SK-N-SH (cell line): ENCODE results near the gene TSPAN10. TPM values are rescaled to one million over a fixed set of nuclear protein-coding genes. Genes with fewer than 3 reads are reported as not detected.

ENCODE experiments used
- CTCF ChIA-PET: fragments of 300-600, 350-600 bp; formaldehyde crosslinking; extraction: SDS; loops from one replicate; lab custom pipeline; 2021; lab: Yijun Ruan, JAX
- POLR2A ChIA-PET: fragments of 350-600 bp; sonication (Branson Sonifier 250); formaldehyde crosslinking; extraction: SDS; loops from one replicate; lab custom pipeline; 2020; ENCODE audit warnings: antibody characterized with exemption, inconsistent platforms; lab: Yijun Ruan, JAX
- DNase-seq: peaks from one replicate; pipeline ENCODE4 v3.0.0; 2012
- H2AFZ ChIP-seq: fragments of 200-600 bp; sonication (generic); 2 replicates; pipeline ENCODE4 v1.8.1; 2016; ENCODE audit warnings: antibody characterized with exemption, mild to moderate bottlenecking, low read depth
- H3F3A ChIP-seq: fragments of 200-600 bp; sonication (generic); replicated peaks from 2 replicates; pipeline ENCODE3; 2016; ENCODE audit warnings: antibody characterized with exemption, mild to moderate bottlenecking; ENCODE audit not compliant: insufficient read depth
- H3K27ac ChIP-seq, 2 experiments: fragments of 200-500 bp in 1 of 2; fragments of 200-600 bp in 1 of 2; sonication (Bioruptor generic) in 1 of 2; sonication (generic), shearing (Covaris generic) in 1 of 2; 2 replicates each; pipeline versions ENCODE4 v1.5.1 to v1.6.1; 2014 to 2016; ENCODE audit warnings: low read depth in 2 of 2, inconsistent platforms in 1 of 2, low read length in 1 of 2, mild to moderate bottlenecking in 1 of 2, mixed read lengths in 1 of 2
- H3K27me3 ChIP-seq: fragments of 200-600 bp; sonication (generic), shearing (Covaris generic); 2 replicates; pipeline ENCODE4 v1.6.1; 2016; ENCODE audit warnings: mixed run types; ENCODE audit not compliant: insufficient read depth
- H3K36me3 ChIP-seq, 2 experiments: fragments of 200-500 bp in 1 of 2; fragments of 200-600 bp in 1 of 2; sonication (Bioruptor generic) in 1 of 2; sonication (generic) in 1 of 2; replicated peaks in 1 of 2; 2 replicates each; pipeline versions ENCODE3 to v1.5.1; 2014 to 2016; ENCODE audit warnings: low read length in 1 of 2, mild to moderate bottlenecking in 1 of 2; ENCODE audit not compliant: insufficient read depth in 2 of 2, control insufficient read depth in 1 of 2
- H3K4me1 ChIP-seq, 2 experiments: fragments of 200-500 bp in 1 of 2; fragments of 200-600 bp in 1 of 2; sonication (Bioruptor generic) in 1 of 2; sonication (generic), shearing (Covaris generic) in 1 of 2; 2 replicates each; pipeline versions ENCODE4 v1.5.1 to v1.6.1; 2014 to 2016; ENCODE audit warnings: low read depth in 1 of 2, low read length in 1 of 2, mixed run types in 1 of 2; ENCODE audit not compliant: insufficient read depth in 2 of 2, control insufficient read depth in 1 of 2
- H3K4me2 ChIP-seq: fragments of 200-600 bp; sonication (generic), shearing (Covaris generic); 2 replicates; pipeline ENCODE4 v1.6.1; 2017; ENCODE audit warnings: mixed run types
- H3K4me3 ChIP-seq, 2 experiments: fragments of 200-500 bp in 1 of 2; fragments of 200-600 bp in 1 of 2; sonication (Bioruptor generic) in 1 of 2; sonication (generic), shearing (Covaris generic) in 1 of 2; 2 replicates each; pipeline versions ENCODE4 v1.5.1 to v1.8.1; 2014 to 2016; ENCODE audit warnings: low read depth in 2 of 2, inconsistent platforms in 1 of 2, low read length in 1 of 2, mild to moderate bottlenecking in 1 of 2, mixed read lengths in 1 of 2, moderate library complexity in 1 of 2
- H3K79me2 ChIP-seq: fragments of 200-600 bp; sonication (generic); 2 replicates; pipeline ENCODE4 v1.8.1; 2017; ENCODE audit warnings: mild to moderate bottlenecking; ENCODE audit not compliant: insufficient read depth
- H3K9ac ChIP-seq: fragments of 200-600 bp; sonication (generic); 2 replicates; pipeline ENCODE4 v1.6.1; 2017; ENCODE audit warnings: mixed run types
- H3K9me2 ChIP-seq: fragments of 200-600 bp; sonication (generic); 2 replicates; pipeline ENCODE4 v1.6.1; 2017; ENCODE audit warnings: mixed run types
- H3K9me3 ChIP-seq: fragments of 200-600 bp; sonication (generic); 2 replicates; pipeline ENCODE4 v1.6.1; 2017; ENCODE audit warnings: mixed run types, mild to moderate bottlenecking, moderate library complexity
- H4K20me1 ChIP-seq: fragments of 200-600 bp; sonication (generic); 2 replicates; pipeline ENCODE4 v1.6.1; 2017; ENCODE audit warnings: mild to moderate bottlenecking, mixed run types; ENCODE audit not compliant: insufficient read depth
- CHD2 ChIP-seq: fragments of 150-350 bp; IDR thresholded peaks from 2 replicates; pipeline ENCODE4 v1.6.1; 2018; ENCODE audit warnings: low read length; ENCODE audit not compliant: partially characterized antibody
- CTCF ChIP-seq: fragments of 200-600 bp; sonication (generic); IDR thresholded peaks from 2 replicates; pipeline ENCODE4 v1.6.1; 2017; ENCODE audit warnings: antibody characterized with exemption, mild to moderate bottlenecking, moderate library complexity
- ELF1 ChIP-seq: IDR thresholded peaks from 2 replicates; pipeline ENCODE4 v1.4.0; 2012
- FOSL2 ChIP-seq: IDR thresholded peaks from 2 replicates; pipeline ENCODE4 v1.4.0; 2012; ENCODE audit warnings: low read depth, mild to moderate bottlenecking, moderate library complexity, borderline replicate concordance
- FOXM1 ChIP-seq: IDR thresholded peaks from 2 replicates; pipeline ENCODE4 v1.4.0; 2012; ENCODE audit warnings: low read depth, mild to moderate bottlenecking
- GATA2 ChIP-seq: sonication (generic); formaldehyde crosslinking; IDR thresholded peaks from 2 replicates; pipeline ENCODE4 v1.5.0; 2020; ENCODE audit warnings: mild to moderate bottlenecking, missing genetic modification reagents
- IRF3 ChIP-seq: fragments of 150-350 bp; IDR thresholded peaks from 2 replicates; pipeline ENCODE4 v1.6.1; 2016; ENCODE audit warnings: mild to moderate bottlenecking, low read depth, low read length
- JUND ChIP-seq: IDR thresholded peaks from 2 replicates; pipeline ENCODE4 v1.4.0; 2012
- MXI1 ChIP-seq: IDR thresholded peaks from 2 replicates; pipeline ENCODE4 v1.6.1; 2012; ENCODE audit warnings: mild to moderate bottlenecking, low read depth, low read length, improper control_type of control experiment
- NFIC ChIP-seq: IDR thresholded peaks from 2 replicates; pipeline ENCODE4 v1.4.0; 2012; ENCODE audit warnings: borderline replicate concordance
- NRF1 ChIP-seq: IDR thresholded peaks from 2 replicates; pipeline ENCODE4 v1.6.1; 2012; ENCODE audit warnings: low read depth, mild to moderate bottlenecking, low read length
- POLR2AphosphoS5 ChIP-seq: IDR thresholded peaks from 2 replicates; pipeline ENCODE4 v1.6.1; 2012; ENCODE audit warnings: low read depth, low read length
- RAD21 ChIP-seq: IDR thresholded peaks from 2 replicates; pipeline ENCODE4 v1.6.1; 2012; ENCODE audit warnings: mild to moderate bottlenecking, low read length
- RXRA ChIP-seq: IDR thresholded peaks from 2 replicates; pipeline ENCODE4 v1.4.0; 2012; ENCODE audit warnings: low read depth, mild to moderate bottlenecking, borderline replicate concordance
- TAF1 ChIP-seq: IDR thresholded peaks from 2 replicates; pipeline ENCODE4 v1.6.1; 2012; ENCODE audit warnings: low read depth, mild to moderate bottlenecking, low read length, moderate library complexity, borderline replicate concordance
- TCF12 ChIP-seq: IDR thresholded peaks from 2 replicates; pipeline ENCODE4 v1.4.0; 2012
- TEAD4 ChIP-seq: IDR thresholded peaks from 2 replicates; pipeline ENCODE4 v1.4.0; 2012; ENCODE audit warnings: mild to moderate bottlenecking, borderline replicate concordance; ENCODE audit not compliant: insufficient read depth
- WGBS: methylation state at CpG from one replicate; pipeline ENCODE4 v1.1.6; 2017; ENCODE audit warnings: low lambda C conversion rate; 5-methylcytosine and 5-hydroxymethylcytosine counted together
- polyA plus RNA-seq, 3 experiments: library from polyadenylated mRNA; depleted of rRNA; stranded (reverse); fragments of >200 nt; gene quantifications; 2 replicates each; pipeline ENCODE4 v1.2.3, GENCODE V29; 2012
- TF ChIP-seq, protein P1 (sequence below): IDR thresholded peaks from 2 replicates; pipeline ENCODE4 v1.4.0; 2012; ENCODE audit warnings: low read depth
- TF ChIP-seq, protein P2 (sequence below): IDR thresholded peaks from 2 replicates; pipeline ENCODE4 v1.6.1; 2012; ENCODE audit warnings: mild to moderate bottlenecking, low read depth, low read length, moderate library complexity
- TF ChIP-seq, protein P3 (sequence below): IDR thresholded peaks from 2 replicates; pipeline ENCODE4 v1.4.0; 2012; ENCODE audit warnings: low read depth, borderline replicate concordance

TSPAN10 gene
- polyA plus RNA-seq, 1 of the 3 experiments (the other 2 are of a cell fraction): 6.0 TPM

- TF ChIP-seq FOSL2: no peak
- TF ChIP-seq RXRA: no peak
- TF ChIP-seq, protein P1, sequence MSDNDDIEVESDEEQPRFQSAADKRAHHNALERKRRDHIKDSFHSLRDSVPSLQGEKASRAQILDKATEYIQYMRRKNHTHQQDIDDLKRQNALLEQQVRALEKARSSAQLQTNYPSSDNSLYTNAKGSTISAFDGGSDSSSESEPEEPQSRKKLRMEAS: no peak
- TF ChIP-seq ELF1: no peak
- TF ChIP-seq, protein P2, sequence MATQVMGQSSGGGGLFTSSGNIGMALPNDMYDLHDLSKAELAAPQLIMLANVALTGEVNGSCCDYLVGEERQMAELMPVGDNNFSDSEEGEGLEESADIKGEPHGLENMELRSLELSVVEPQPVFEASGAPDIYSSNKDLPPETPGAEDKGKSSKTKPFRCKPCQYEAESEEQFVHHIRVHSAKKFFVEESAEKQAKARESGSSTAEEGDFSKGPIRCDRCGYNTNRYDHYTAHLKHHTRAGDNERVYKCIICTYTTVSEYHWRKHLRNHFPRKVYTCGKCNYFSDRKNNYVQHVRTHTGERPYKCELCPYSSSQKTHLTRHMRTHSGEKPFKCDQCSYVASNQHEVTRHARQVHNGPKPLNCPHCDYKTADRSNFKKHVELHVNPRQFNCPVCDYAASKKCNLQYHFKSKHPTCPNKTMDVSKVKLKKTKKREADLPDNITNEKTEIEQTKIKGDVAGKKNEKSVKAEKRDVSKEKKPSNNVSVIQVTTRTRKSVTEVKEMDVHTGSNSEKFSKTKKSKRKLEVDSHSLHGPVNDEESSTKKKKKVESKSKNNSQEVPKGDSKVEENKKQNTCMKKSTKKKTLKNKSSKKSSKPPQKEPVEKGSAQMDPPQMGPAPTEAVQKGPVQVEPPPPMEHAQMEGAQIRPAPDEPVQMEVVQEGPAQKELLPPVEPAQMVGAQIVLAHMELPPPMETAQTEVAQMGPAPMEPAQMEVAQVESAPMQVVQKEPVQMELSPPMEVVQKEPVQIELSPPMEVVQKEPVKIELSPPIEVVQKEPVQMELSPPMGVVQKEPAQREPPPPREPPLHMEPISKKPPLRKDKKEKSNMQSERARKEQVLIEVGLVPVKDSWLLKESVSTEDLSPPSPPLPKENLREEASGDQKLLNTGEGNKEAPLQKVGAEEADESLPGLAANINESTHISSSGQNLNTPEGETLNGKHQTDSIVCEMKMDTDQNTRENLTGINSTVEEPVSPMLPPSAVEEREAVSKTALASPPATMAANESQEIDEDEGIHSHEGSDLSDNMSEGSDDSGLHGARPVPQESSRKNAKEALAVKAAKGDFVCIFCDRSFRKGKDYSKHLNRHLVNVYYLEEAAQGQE: no peak
- TF ChIP-seq TEAD4: no peak
- TF ChIP-seq CHD2: no peak
- peaks cover 11% of the 10 kb centered on the region; the same call in 1 of the 2 replicates for H3K79me2 ChIP-seq
- H3K9me3 ChIP-seq: no peaks in the 10 kb centered on the region
- no peak overlapping the region for H3K27ac ChIP-seq
- no peaks in the 10 kb centered on the region for H3K9me2 ChIP-seq
- H3K27me3 ChIP-seq: no peaks in the 10 kb centered on the region
- ChIA-PET CTCF (interaction anchor here (1.2 kb wide), 1 partner anchor 15 kb away, joined by 4 read pairs; no protein-coding TSS in a partner anchor), POLR2A (no interaction called here)
- peaks cover 10% of the 10 kb centered on the region for H3F3A ChIP-seq
- 89% methylated on average over 9 of the region's 9 CpGs for WGBS
- no peak overlapping the region for H3K4me2 ChIP-seq
- H3K9ac ChIP-seq: no peak overlapping the region
- H3K36me3 ChIP-seq: peaks cover 5 to 8% of the 10 kb centered on the region in 2 experiments
- no peak overlapping the region for H3K4me3 ChIP-seq
- H2AFZ ChIP-seq: no peak overlapping the region
- H3K4me1 ChIP-seq: peaks cover 5 to 7% of the 10 kb centered on the region in 2 experiments; a peak in 3 of 4 replicates
- no peaks in the 10 kb centered on the region for H4K20me1 ChIP-seq
- DNase-seq: no peak
Observed at GRCh38 chr17:81660441-81660840, 23.4 kb downstream of the TSPAN10 start.

DNA sequence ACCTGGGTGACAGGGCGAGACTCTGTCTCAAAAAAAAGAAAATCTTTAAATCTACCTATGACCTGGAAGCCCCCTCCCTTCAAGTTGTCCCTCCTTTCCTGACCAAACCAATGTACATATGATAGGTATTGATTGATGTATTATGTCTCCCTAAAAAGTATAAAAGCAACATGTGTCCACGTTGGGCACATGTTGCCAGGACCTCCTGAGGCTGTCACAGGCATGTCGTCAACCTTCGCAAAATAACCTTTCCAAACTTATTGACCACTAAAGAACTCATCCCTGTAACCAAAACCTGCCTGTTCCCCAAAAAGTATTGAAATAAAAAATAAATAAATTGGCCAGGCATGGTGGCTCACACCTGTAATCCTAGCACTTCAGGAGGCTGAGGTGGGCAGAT, 25.0 kb downstream of the TSPAN10 start:
- Histone ChIP-seq H3K79me2 (peaks cover 27% of the 10 kb centered on the region; the same call in 1 of the 2 replicates), H3K9ac (no peak overlapping the region), H3K27ac (no peak overlapping the region), H3F3A (peaks cover 10% of the 10 kb centered on the region), H2AFZ (no peak overlapping the region), H3K4me2 (no peak overlapping the region), H3K4me1 (peaks cover 7 to 11% of the 10 kb centered on the region in 2 experiments; a peak in 3 of 4 replicates), H3K27me3 (no peaks in the 10 kb centered on the region), H3K9me2 (no peaks in the 10 kb centered on the region), H3K36me3 (peaks cover 5 to 8% of the 10 kb centered on the region in 2 experiments), H4K20me1 (no peaks in the 10 kb centered on the region), H3K9me3 (no peaks in the 10 kb centered on the region), H3K4me3 (no peak overlapping the region)
- TF ChIP-seq FOSL2 (no peak), RAD21 (no peak), GATA2 (CRISPR knock-in tag) (no peak), TAF1 (no peak), POLR2AphosphoS5 (no peak), MXI1 (no peak), IRF3 (no peak), RXRA (no peak), JUND (no peak), NRF1 (no peak), TCF12 (no peak), FOXM1 (no peak), NFIC (no peak), CTCF (no peak), CHD2 (no peak)
- TF ChIP-seq, protein P3, sequence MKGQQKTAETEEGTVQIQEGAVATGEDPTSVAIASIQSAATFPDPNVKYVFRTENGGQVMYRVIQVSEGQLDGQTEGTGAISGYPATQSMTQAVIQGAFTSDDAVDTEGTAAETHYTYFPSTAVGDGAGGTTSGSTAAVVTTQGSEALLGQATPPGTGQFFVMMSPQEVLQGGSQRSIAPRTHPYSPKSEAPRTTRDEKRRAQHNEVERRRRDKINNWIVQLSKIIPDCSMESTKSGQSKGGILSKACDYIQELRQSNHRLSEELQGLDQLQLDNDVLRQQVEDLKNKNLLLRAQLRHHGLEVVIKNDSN: no peak
- TF ChIP-seq, protein P1: no peak
- ChIA-PET POLR2A (no interaction called here), CTCF (interaction anchor here (2.0 kb wide), 1 partner anchor 14 kb away, joined by 7 read pairs; no protein-coding TSS in a partner anchor)
- WGBS: 96% methylated on average over 4 of the region's 4 CpGs
- no peak for DNase-seq
